ENCODE data around the gene CCDC33. TPM values are rescaled to one million over a fixed set of nuclear protein-coding genes. Genes with fewer than 3 reads are reported as not detected.

CCDC33 gene
- total and polyA plus RNA-seq, 5 donors from 2014 or later: not detected

- H3K36me3 Mint-ChIP-seq: no peaks in the 10 kb centered on the region
- H3K27ac Mint-ChIP-seq: no peak overlapping the region
- Histone ChIP-seq H3K4me3 (ENCODE audit: low read depth, low read length) (no peak overlapping the region), H3K4me1 (ENCODE audit: control insufficient read depth, insufficient read depth, low read length, poor library complexity, severe bottlenecking) (no peaks in the 10 kb centered on the region), H3K9me3 (ENCODE audit: control insufficient read depth in 2 of 2, low read length in 2 of 2) (no peaks in the 10 kb centered on the region), H3K27me3 (ENCODE audit: control insufficient read depth, insufficient read depth, low read length) (no peaks in the 10 kb centered on the region), H3K36me3 (ENCODE audit: control insufficient read depth, insufficient read depth, low read length) (no peaks in the 10 kb centered on the region), H3K27ac (ENCODE audit: insufficient read depth, low read length, poor library complexity, severe bottlenecking) (no peak overlapping the region)
- H3K9me3 Mint-ChIP-seq: peaks cover 0 to 2% (median 0%) of the 10 kb centered on the region in 7 donors
- DNase-seq (no peak), ATAC-seq (ENCODE audit: low read depth in 2 of 2) (no peak)
- peak overlapping the region in 1 of 4 donors; percentile 10 for H3K4me3 Mint-ChIP-seq
- peaks cover 9% of the 10 kb centered on the region for H3K27me3 Mint-ChIP-seq
- peaks cover 0 to 4% (median 0%) of the 10 kb centered on the region in 4 donors for H3K4me1 Mint-ChIP-seq
These were observed 36.7 kb downstream of the CCDC33 start for GRCh38 chr15:74272812-74273211.

GRCh38 chr15:74274470-74275038, 38.4 kb downstream of the CCDC33 start:
- no peaks in the 10 kb centered on the region for H3K36me3 Mint-ChIP-seq
- H3K4me1 ChIP-seq (ENCODE audit: control insufficient read depth, insufficient read depth, low read length, poor library complexity, severe bottlenecking): no peaks in the 10 kb centered on the region
- no peaks in the 10 kb centered on the region for H3K36me3 ChIP-seq (ENCODE audit: control insufficient read depth, insufficient read depth, low read length)
- H3K27me3 ChIP-seq (ENCODE audit: control insufficient read depth, insufficient read depth, low read length): no peaks in the 10 kb centered on the region
- H3K27me3 Mint-ChIP-seq: peaks cover 6% of the 10 kb centered on the region
- H3K27ac Mint-ChIP-seq: no peak overlapping the region
- H3K4me3 Mint-ChIP-seq: no peak overlapping the region
- H3K4me1 Mint-ChIP-seq: peaks cover 0 to 4% (median 0%) of the 10 kb centered on the region in 4 donors
- peaks cover 0 to 2% (median 0%) of the 10 kb centered on the region in 7 donors for H3K9me3 Mint-ChIP-seq
- H3K27ac ChIP-seq (ENCODE audit: insufficient read depth, low read length, poor library complexity, severe bottlenecking): no peak overlapping the region
- H3K4me3 ChIP-seq (ENCODE audit: low read depth, low read length): no peak overlapping the region
- no peaks in the 10 kb centered on the region for H3K9me3 ChIP-seq (ENCODE audit: control insufficient read depth in 2 of 2, low read length in 2 of 2)
- DNase-seq (no peak), ATAC-seq (ENCODE audit: low read depth in 2 of 2) (no peak)

GRCh38 chr15:74275957-74276356, 39.8 kb downstream of the CCDC33 start:
- H3K9me3 Mint-ChIP-seq: peaks cover 0 to 2% (median 0%) of the 10 kb centered on the region in 7 donors
- Histone ChIP-seq H3K36me3 (ENCODE audit: control insufficient read depth, insufficient read depth, low read length) (no peaks in the 10 kb centered on the region), H3K27ac (ENCODE audit: insufficient read depth, low read length, poor library complexity, severe bottlenecking) (no peak overlapping the region), H3K4me1 (ENCODE audit: control insufficient read depth, insufficient read depth, low read length, poor library complexity, severe bottlenecking) (no peaks in the 10 kb centered on the region), H3K27me3 (ENCODE audit: control insufficient read depth, insufficient read depth, low read length) (no peaks in the 10 kb centered on the region), H3K4me3 (ENCODE audit: low read depth, low read length) (no peak overlapping the region), H3K9me3 (ENCODE audit: control insufficient read depth in 2 of 2, low read length in 2 of 2) (no peaks in the 10 kb centered on the region)
- peaks cover 0 to under 1% (median 0%) of the 10 kb centered on the region in 4 donors for H3K4me1 Mint-ChIP-seq
- ATAC-seq (ENCODE audit: low read depth in 2 of 2) (no peak), DNase-seq (peak in 1 of 3 donors; percentile 6)
- H3K27me3 Mint-ChIP-seq: peaks cover 9% of the 10 kb centered on the region
- no peak overlapping the region for H3K4me3 Mint-ChIP-seq
- no peak overlapping the region for H3K27ac Mint-ChIP-seq
- no peaks in the 10 kb centered on the region for H3K36me3 Mint-ChIP-seq

- Histone ChIP-seq H3K9me3 (ENCODE audit: control insufficient read depth in 2 of 2, low read length in 2 of 2) (no peaks in the 10 kb centered on the region), H3K27me3 (ENCODE audit: control insufficient read depth, insufficient read depth, low read length) (peaks cover 3% of the 10 kb centered on the region), H3K36me3 (ENCODE audit: control insufficient read depth, insufficient read depth, low read length) (no peaks in the 10 kb centered on the region), H3K4me3 (ENCODE audit: low read depth, low read length) (no peak overlapping the region), H3K27ac (ENCODE audit: insufficient read depth, low read length, poor library complexity, severe bottlenecking) (no peak overlapping the region), H3K4me1 (ENCODE audit: control insufficient read depth, insufficient read depth, low read length, poor library complexity, severe bottlenecking) (no peaks in the 10 kb centered on the region)
- DNase-seq: no peak
- Mint-ChIP-seq H3K4me3 (no peak overlapping the region), H3K27ac (no peak overlapping the region), H3K4me1 (no peaks in the 10 kb centered on the region), H3K27me3 (peaks cover 9% of the 10 kb centered on the region), H3K9me3 (peaks cover 0 to 2% (median 0%) of the 10 kb centered on the region in 7 donors), H3K36me3 (no peaks in the 10 kb centered on the region)
- no peak for ATAC-seq (ENCODE audit: low read depth in 2 of 2)
These were observed 40.4 kb downstream of the CCDC33 start for GRCh38 chr15:74276560-74276959.

GRCh38 chr15:74277242-74277810, 41.2 kb downstream of the CCDC33 start:
- H3K4me1 ChIP-seq (ENCODE audit: control insufficient read depth, insufficient read depth, low read length, poor library complexity, severe bottlenecking): no peaks in the 10 kb centered on the region
- no peaks in the 10 kb centered on the region for H3K4me1 Mint-ChIP-seq
- H3K27me3 Mint-ChIP-seq: peaks cover 9% of the 10 kb centered on the region
- no peak overlapping the region for H3K27ac ChIP-seq (ENCODE audit: insufficient read depth, low read length, poor library complexity, severe bottlenecking)
- H3K36me3 Mint-ChIP-seq: no peaks in the 10 kb centered on the region
- ATAC-seq (ENCODE audit: low read depth in 2 of 2): no peak
- H3K27ac Mint-ChIP-seq: no peak overlapping the region
- DNase-seq: no peak
- peaks cover 3% of the 10 kb centered on the region for H3K27me3 ChIP-seq (ENCODE audit: control insufficient read depth, insufficient read depth, low read length)
- no peaks in the 10 kb centered on the region for H3K36me3 ChIP-seq (ENCODE audit: control insufficient read depth, insufficient read depth, low read length)
- H3K9me3 Mint-ChIP-seq: peaks cover 0 to 2% (median 0%) of the 10 kb centered on the region in 7 donors
- no peak overlapping the region for H3K4me3 Mint-ChIP-seq
- no peaks in the 10 kb centered on the region for H3K9me3 ChIP-seq (ENCODE audit: control insufficient read depth in 2 of 2, low read length in 2 of 2)
- no peak overlapping the region for H3K4me3 ChIP-seq (ENCODE audit: low read depth, low read length)

- Histone ChIP-seq H3K4me3 (ENCODE audit: low read depth, low read length) (no peak overlapping the region), H3K36me3 (ENCODE audit: control insufficient read depth, insufficient read depth, low read length) (no peaks in the 10 kb centered on the region), H3K9me3 (ENCODE audit: control insufficient read depth in 2 of 2, low read length in 2 of 2) (no peaks in the 10 kb centered on the region), H3K4me1 (ENCODE audit: control insufficient read depth, insufficient read depth, low read length, poor library complexity, severe bottlenecking) (no peaks in the 10 kb centered on the region), H3K27me3 (ENCODE audit: control insufficient read depth, insufficient read depth, low read length) (peaks cover 3% of the 10 kb centered on the region), H3K27ac (ENCODE audit: insufficient read depth, low read length, poor library complexity, severe bottlenecking) (no peak overlapping the region)
- Mint-ChIP-seq H3K4me3 (no peak overlapping the region), H3K36me3 (no peaks in the 10 kb centered on the region), H3K4me1 (no peaks in the 10 kb centered on the region), H3K27ac (no peak overlapping the region), H3K9me3 (peaks cover 0 to 2% (median 0%) of the 10 kb centered on the region in 7 donors), H3K27me3 (peaks cover 9% of the 10 kb centered on the region)
- ATAC-seq (ENCODE audit: low read depth in 2 of 2) (no peak), DNase-seq (no peak)
These were observed 42.1 kb downstream of the CCDC33 start for GRCh38 chr15:74278207-74278606.

- no peaks in the 10 kb centered on the region for H3K4me1 ChIP-seq (ENCODE audit: control insufficient read depth, insufficient read depth, low read length, poor library complexity, severe bottlenecking)
- no peak overlapping the region for H3K4me3 ChIP-seq (ENCODE audit: low read depth, low read length)
- no peaks in the 10 kb centered on the region for H3K4me1 Mint-ChIP-seq
- H3K9me3 Mint-ChIP-seq: peaks cover 0 to 1% (median 0%) of the 10 kb centered on the region in 7 donors
- H3K9me3 ChIP-seq (ENCODE audit: control insufficient read depth in 2 of 2, low read length in 2 of 2): no peaks in the 10 kb centered on the region
- H3K36me3 Mint-ChIP-seq: no peaks in the 10 kb centered on the region
- no peak overlapping the region for H3K4me3 Mint-ChIP-seq
- no peak overlapping the region for H3K27ac Mint-ChIP-seq
- ATAC-seq (ENCODE audit: low read depth in 2 of 2) (no peak), DNase-seq (no peak)
- H3K27ac ChIP-seq (ENCODE audit: insufficient read depth, low read length, poor library complexity, severe bottlenecking): no peak overlapping the region
- H3K27me3 Mint-ChIP-seq: peaks cover 16% of the 10 kb centered on the region
- no peaks in the 10 kb centered on the region for H3K36me3 ChIP-seq (ENCODE audit: control insufficient read depth, insufficient read depth, low read length)
- H3K27me3 ChIP-seq (ENCODE audit: control insufficient read depth, insufficient read depth, low read length): peaks cover 3% of the 10 kb centered on the region
These were observed 45.3 kb downstream of the CCDC33 start for GRCh38 chr15:74281147-74282133.
